K562 (cell line): ENCODE results near the gene NARF. TPM values are rescaled to one million over a fixed set of nuclear protein-coding genes. Genes with fewer than 3 reads are reported as not detected.

Experiments used
- ATAC-seq: fragments of 200-7000 bp; cut with Tn5 transposase; 3 replicates; pipeline ENCODE4 v1.9.1; 2020; ENCODE audit warnings: moderate library complexity
- BruUV-seq: library from RNA; stranded (reverse); fragments of 400-500 nt; replicated peaks from 2 replicates; lab custom pipeline; 2021; lab: Mats Ljungman, UMichigan
- CTCF ChIA-PET: fragments of 300-600 bp; formaldehyde crosslinking; extraction: SDS; loops from one replicate; lab custom pipeline; 2021; ENCODE audit warnings: low intra/inter-chr PET ratio; lab: Yijun Ruan, JAX
- POLR2A ChIA-PET: fragments of 300-600, 350-650 bp; sonication (Branson Sonifier 250); formaldehyde crosslinking; extraction: SDS; loops from one replicate; lab custom pipeline; 2021; ENCODE audit warnings: antibody characterized with exemption, inconsistent platforms; lab: Yijun Ruan, JAX
- DNase-seq, 4 experiments: peaks; one replicate each; pipeline versions ENCODE4 v3.0.0 to v3.0.0-alpha.2; 2011 to 2018; ENCODE audit warnings: low spot score in 3 of 4, mixed read lengths in 3 of 4; ENCODE audit errors: extremely low read depth in 1 of 4
- FAIRE-seq: peaks from 2 replicates; lab custom pipeline; 2011; peaks lifted over from hg19 to GRCh38; lab: Jason Lieb, UNC
- H2AFZ ChIP-seq: 2 replicates; pipeline ENCODE4 v1.6.0; 2011; ENCODE audit warnings: low read depth, low read length, control low read depth, inconsistent platforms
- H3K27ac ChIP-seq: fragments of 200-600 bp; 3 replicates; pipeline ENCODE4 v1.8.0; 2011; ENCODE audit warnings: low read depth, mild to moderate bottlenecking, control low read depth, inconsistent platforms, low read length, moderate library complexity, mixed read lengths; ENCODE audit errors: extremely low read depth
- H3K27me3 ChIP-seq, 2 experiments: fragments of 300-600 bp in 1 of 2; 2 replicates in 1 of 2; 3 replicates in 1 of 2; pipeline versions ENCODE4 v1.6.0 to v1.8.0; 2011; ENCODE audit warnings: inconsistent platforms in 2 of 2, low read length in 2 of 2, mild to moderate bottlenecking in 1 of 2, mixed read lengths in 1 of 2, moderate library complexity in 1 of 2; ENCODE audit not compliant: control insufficient read depth in 2 of 2, insufficient read depth in 2 of 2
- H3K36me3 ChIP-seq: fragments of 300-600 bp; 3 replicates; pipeline ENCODE4 v1.8.0; 2011; ENCODE audit warnings: mild to moderate bottlenecking, low read length, inconsistent platforms; ENCODE audit not compliant: control insufficient read depth, insufficient read depth
- H3K4me1 ChIP-seq, 2 experiments: fragments of 200-600 bp in 1 of 2; replicated peaks in 1 of 2; 2 replicates in 1 of 2; 3 replicates in 1 of 2; pipeline versions ENCODE4 v1.5.1 to v1.8.0; 2011; ENCODE audit warnings: inconsistent platforms in 2 of 2, low read length in 2 of 2, mild to moderate bottlenecking in 1 of 2, mixed read lengths in 1 of 2, moderate library complexity in 1 of 2; ENCODE audit not compliant: control insufficient read depth in 2 of 2, insufficient read depth in 2 of 2
- H3K4me2 ChIP-seq: 2 replicates; pipeline ENCODE4 v1.6.1; 2011; ENCODE audit warnings: low read length, control low read depth, inconsistent platforms, mixed read lengths; ENCODE audit not compliant: insufficient read depth
- H3K4me3 ChIP-seq: fragments of 200-600 bp; sonication (generic), shearing (Covaris generic); 2 replicates; pipeline ENCODE4 v1.5.1; 2016; ENCODE audit warnings: control low read depth, inconsistent platforms
- H3K79me2 ChIP-seq: fragments of 200-600 bp; 3 replicates; pipeline ENCODE4 v1.8.0; 2011; ENCODE audit warnings: low read length, inconsistent platforms; ENCODE audit not compliant: control insufficient read depth, insufficient read depth
- H3K9ac ChIP-seq, 2 experiments: 2 replicates each; pipeline versions ENCODE4 v1.6.0 to v1.6.1; 2011; ENCODE audit warnings: low read depth in 2 of 2, low read length in 2 of 2, control low read depth in 1 of 2, inconsistent platforms in 1 of 2, mild to moderate bottlenecking in 1 of 2, mixed read lengths in 1 of 2; ENCODE audit not compliant: insufficient read depth in 1 of 2
- H3K9me1 ChIP-seq: one replicate; pipeline ENCODE4 v1.6.0; 2011; ENCODE audit warnings: inconsistent platforms, mild to moderate bottlenecking, low read length, moderate library complexity; ENCODE audit not compliant: control insufficient read depth, insufficient read depth
- H3K9me3 ChIP-seq: replicated peaks from 2 replicates; pipeline ENCODE4 v1.5.1; 2011; ENCODE audit warnings: low read depth, low read length, inconsistent platforms; ENCODE audit not compliant: control insufficient read depth, insufficient read depth
- H4K20me1 ChIP-seq: replicated peaks from 2 replicates; pipeline ENCODE4 v1.6.1; 2011; ENCODE audit warnings: low read length, inconsistent platforms, mixed read lengths; ENCODE audit not compliant: control insufficient read depth, insufficient read depth
- ZBTB33 ChIP-seq: sonication (generic); formaldehyde crosslinking; IDR thresholded peaks from 2 replicates; pipeline ENCODE4 v1.8.1; 2023; ENCODE audit warnings: mild to moderate bottlenecking, missing genetic modification reagents
- ZFX ChIP-seq: sonication (generic); formaldehyde crosslinking; IDR thresholded peaks from 2 replicates; pipeline ENCODE4 v1.8.0; 2022; ENCODE audit warnings: mild to moderate bottlenecking, missing genetic modification reagents, moderate library complexity
- ZKSCAN3 ChIP-seq: fragments of 250-450 bp; sonication (Bioruptor Pico); IDR thresholded peaks from 2 replicates; pipeline ENCODE4 v1.4.0; 2020
- WGBS: fragments of 100-300 bp; shearing (Covaris generic); methylation state at CpG from one replicate; pipeline ENCODE4 v1.1.6; 2016; ENCODE audit warnings: low coverage, mixed read lengths; ENCODE audit not compliant: insufficient coverage; ENCODE audit errors: missing lambda C conversion rate; 5-methylcytosine and 5-hydroxymethylcytosine counted together
- in situ Hi-C: fragments of 300-500 bp; cut with MboI; formaldehyde crosslinking; loops from 4 replicates; pipeline ENCODE4 v1.15.0; 2018; ENCODE audit warnings: inconsistent platforms, mixed read lengths
- intact Hi-C: fragments of 100-400 bp; cut with micrococcal nuclease; formaldehyde crosslinking; loops from 2 replicates; pipeline ENCODE4 v1.14.2; 2022
- polyA plus RNA-seq, 8 experiments: library from polyadenylated mRNA; depleted of rRNA in 4 of 8; stranded (reverse) in 5 of 8; unstranded in 3 of 8; fragments of >200 nt; fragmentation: Nextera tagmentation in 2 of 8; fragmentation: Illumina TruSeq in 1 of 8; extraction: Ambion mirVana in 2 of 8; extraction: Trizol in 1 of 8; gene quantifications; 2 replicates each; pipeline versions ENCODE4 v1.2.1 to v1.2.3, GENCODE V29; 2011 to 2014; ENCODE audit warnings: inconsistent platforms in 1 of 8, missing spikeins in 1 of 8
- total RNA-seq, 7 experiments: library from RNA; depleted of rRNA in 6 of 7; stranded (reverse); fragments of >200 nt in 6 of 7; fragmentation: Illumina TruSeq in 2 of 7; extraction: Trizol in 2 of 7; gene quantifications; 2 replicates each; pipeline versions ENCODE4 v1.2.1 to v1.2.3, GENCODE V29; 2011 to 2021; ENCODE audit warnings: low replicate concordance in 1 of 7

NARF gene
- total and polyA plus RNA-seq, 9 of the 15 experiments (the other 6 are each of a cell fraction or from before 2014, with no cell fraction given) = 60.4 to 423 (median 132) TPM

- H3K36me3 ChIP-seq = peaks cover 34% of the 10 kb centered on the region; the same call in 2 of the 3 replicates
- H3K79me2 ChIP-seq = peaks cover 19% of the 10 kb centered on the region
- no peaks in the 10 kb centered on the region for H3K9me1 ChIP-seq
- DNase-seq (no peak), ATAC-seq (no peak), FAIRE-seq (no peak)
- H3K4me1 ChIP-seq = peaks cover 5 to 63% of the 10 kb centered on the region in 2 experiments
- intact Hi-C loops = no loop called here
- ChIA-PET POLR2A (interaction anchor here (0.6 to 1.1 kb wide), 4 partner anchors 17 to 231 kb away, joined by 3 to 4 read pairs (median 4); partner anchors contain the start of gene FOXK2), CTCF (no interaction called here)
- H3K9ac ChIP-seq = peak overlapping the region in 1 of 2 experiments; percentile 78; a peak in 2 of 4 replicates
- no peaks in the 10 kb centered on the region for H3K27me3 ChIP-seq
- no peak overlapping the region for H3K27ac ChIP-seq
- no peak overlapping the region for H2AFZ ChIP-seq
- no peaks in the 10 kb centered on the region for H3K9me3 ChIP-seq
- H3K4me2 ChIP-seq = no peak overlapping the region
- 73% methylated on average over 13 of the region's 13 CpGs for WGBS
- no TSS peak for BruUV-seq
- no peak overlapping the region for H3K4me3 ChIP-seq
- H4K20me1 ChIP-seq = no peaks in the 10 kb centered on the region
- in situ Hi-C loops = no loop called here
- no peak for TF ChIP-seq ZFX (CRISPR knock-in tag)
- TF ChIP-seq ZBTB33 (CRISPR knock-in tag) = peak; percentile 58
- no peak for TF ChIP-seq ZKSCAN3 (CRISPR knock-in tag)
Observed at GRCh38 chr17:82445542-82445941, 13.0 kb upstream of the NARF start.
